ENCODE results near the gene BRD1. TPM values are rescaled to one million over a fixed set of nuclear protein-coding genes. Genes with fewer than 3 reads are reported as not detected.

BRD1 gene
- total RNA-seq, 1 donor from 2014 or later, result 43.2 TPM

DNA sequence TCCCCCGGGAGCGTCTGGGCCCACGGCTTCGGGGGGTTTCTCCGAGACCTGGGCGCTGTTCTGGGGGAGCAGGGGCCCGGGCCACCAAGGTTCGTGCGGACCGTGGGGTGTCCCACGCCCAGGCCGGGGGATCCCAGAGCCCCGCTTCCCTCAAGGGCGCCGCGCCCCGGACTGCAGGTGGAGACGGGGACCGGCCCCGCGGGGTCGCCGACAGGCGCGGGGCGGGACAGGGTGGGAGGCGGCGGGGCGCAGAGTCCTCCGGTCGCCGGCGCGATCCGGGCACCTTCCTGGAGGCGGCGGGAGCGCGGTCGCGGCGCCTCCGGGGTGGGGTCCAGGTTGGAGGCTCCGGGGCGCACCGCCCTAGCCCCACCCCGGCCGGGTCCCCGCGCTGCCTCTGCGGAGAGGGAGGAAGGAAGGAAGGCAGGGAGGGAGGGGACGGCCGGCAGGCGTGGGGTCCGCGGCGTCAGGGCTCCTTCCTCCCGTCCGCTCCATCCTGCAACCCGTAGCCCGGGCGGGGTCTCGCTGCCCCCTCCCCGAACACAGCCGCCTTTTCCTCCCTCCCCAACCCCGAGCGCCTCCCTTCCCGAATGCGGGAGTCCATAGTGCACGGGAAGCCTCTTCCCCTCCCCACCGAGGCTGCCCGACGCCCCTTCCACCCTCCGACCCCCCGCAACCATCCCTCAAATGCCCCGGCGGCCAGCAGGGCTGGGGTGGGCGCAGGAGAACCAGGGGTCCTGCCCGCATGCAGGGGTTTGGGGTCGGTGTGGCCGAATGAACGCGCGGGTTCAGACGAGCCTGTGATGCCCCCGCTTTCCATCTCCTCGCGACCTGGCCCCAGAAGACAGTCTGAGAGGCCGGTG lies 21.7 kb upstream of the BRD1 start:
- peak; percentile 83 for DNase-seq
- Mint-ChIP-seq H3K9me3 (no peaks in the 10 kb centered on the region), H3K27ac (no peak overlapping the region), H3K36me3 (ENCODE audit: low read depth) (no peaks in the 10 kb centered on the region), H3K4me3 (peak overlapping the region; percentile 64), H3K4me1 (peaks cover 13% of the 10 kb centered on the region), H3K27me3 (peaks cover 33% of the 10 kb centered on the region)
- intact Hi-C loops (cut with micrococcal nuclease), result loop anchor here (5.0 kb wide), 1 partner anchor 113 kb away; the partner anchor contains the start of gene PIM3

DNA sequence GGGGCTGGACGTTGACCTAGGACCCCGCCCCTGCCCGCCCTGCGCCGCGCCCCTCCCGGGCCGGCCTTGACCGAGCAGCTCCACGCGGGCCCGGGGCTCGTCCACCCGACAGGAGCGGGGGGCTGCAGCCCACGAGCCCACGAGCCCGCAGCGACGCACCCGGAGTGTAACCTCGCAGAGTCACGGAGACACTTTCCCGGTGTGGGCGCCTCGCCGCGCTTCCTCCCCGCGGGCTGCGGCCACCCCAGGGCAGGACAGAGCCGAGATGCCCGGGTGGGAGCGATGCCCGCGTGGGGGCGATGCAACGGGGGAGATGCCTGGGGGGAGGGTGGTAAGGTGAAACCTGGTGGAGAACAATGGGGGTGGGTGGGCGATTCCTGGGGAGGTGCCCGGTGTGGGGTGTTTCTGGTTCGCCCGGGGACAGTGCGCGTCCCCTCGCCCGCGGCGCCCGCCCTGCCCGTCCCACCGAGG lies 21.1 kb upstream of the BRD1 start:
- H3K4me1 Mint-ChIP-seq, result peaks cover 12% of the 10 kb centered on the region
- H3K27me3 Mint-ChIP-seq, result peaks cover 33% of the 10 kb centered on the region
- H3K9me3 Mint-ChIP-seq, result no peaks in the 10 kb centered on the region
- peak; percentile 76 for DNase-seq
- peak overlapping the region; percentile 61 for H3K4me3 Mint-ChIP-seq
- intact Hi-C loops (cut with micrococcal nuclease), result no loop called here
- H3K27ac Mint-ChIP-seq, result no peak overlapping the region
- no peaks in the 10 kb centered on the region for H3K36me3 Mint-ChIP-seq (ENCODE audit: low read depth)

DNA sequence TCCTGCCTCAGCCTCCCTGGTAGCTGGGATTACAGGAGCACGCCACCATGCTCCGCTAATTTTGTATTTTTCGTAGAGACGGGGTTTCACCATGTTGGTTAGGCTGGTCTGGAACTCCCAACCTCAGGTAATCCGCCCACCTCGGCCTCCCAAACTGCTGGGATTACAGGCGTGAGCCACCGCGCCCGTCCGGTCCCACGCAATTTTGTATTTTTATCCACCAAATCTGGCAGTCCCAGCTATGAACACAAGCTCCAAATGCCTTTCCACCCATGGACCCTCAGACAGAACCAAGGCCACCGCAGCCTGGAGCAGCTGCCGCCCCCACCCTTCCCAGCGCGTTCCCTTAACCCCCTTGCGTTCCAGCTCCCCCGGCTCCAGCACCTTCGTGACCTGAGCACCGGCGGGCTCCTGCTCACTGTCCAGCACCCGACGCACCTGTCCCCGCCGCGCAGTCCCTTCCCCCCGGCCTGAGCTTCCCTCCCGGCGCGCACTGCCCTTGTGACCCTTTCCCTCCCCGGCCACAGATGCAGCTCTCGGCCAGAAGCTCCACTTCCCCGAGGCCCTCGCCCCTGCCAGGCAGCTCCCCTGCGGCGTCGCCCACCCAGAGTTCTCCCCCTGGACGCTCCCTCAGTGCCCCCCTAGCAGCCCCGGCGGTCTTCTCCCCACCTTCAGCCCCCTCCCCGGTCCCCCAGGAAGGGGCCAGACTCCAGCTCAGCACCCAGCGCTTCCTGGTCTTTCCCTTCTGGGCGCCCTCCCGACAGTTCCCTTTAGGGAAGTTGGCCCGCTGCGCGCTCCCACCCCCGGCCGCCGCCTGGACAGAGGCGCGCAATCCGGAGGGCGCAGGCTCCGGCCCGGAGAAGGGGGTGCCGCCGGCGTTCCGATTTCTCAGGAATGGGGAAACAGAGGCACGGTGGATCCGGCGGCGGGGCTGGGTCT lies 20.3 kb upstream of the BRD1 start:
- intact Hi-C loops (cut with micrococcal nuclease), result no loop called here
- H3K4me3 Mint-ChIP-seq, result peak overlapping the region; percentile 53
- no peak overlapping the region for H3K27ac Mint-ChIP-seq
- H3K36me3 Mint-ChIP-seq (ENCODE audit: low read depth), result no peaks in the 10 kb centered on the region
- peaks cover 12% of the 10 kb centered on the region for H3K4me1 Mint-ChIP-seq
- peaks cover 35% of the 10 kb centered on the region for H3K27me3 Mint-ChIP-seq
- H3K9me3 Mint-ChIP-seq, result no peaks in the 10 kb centered on the region
- no peak for DNase-seq

DNA sequence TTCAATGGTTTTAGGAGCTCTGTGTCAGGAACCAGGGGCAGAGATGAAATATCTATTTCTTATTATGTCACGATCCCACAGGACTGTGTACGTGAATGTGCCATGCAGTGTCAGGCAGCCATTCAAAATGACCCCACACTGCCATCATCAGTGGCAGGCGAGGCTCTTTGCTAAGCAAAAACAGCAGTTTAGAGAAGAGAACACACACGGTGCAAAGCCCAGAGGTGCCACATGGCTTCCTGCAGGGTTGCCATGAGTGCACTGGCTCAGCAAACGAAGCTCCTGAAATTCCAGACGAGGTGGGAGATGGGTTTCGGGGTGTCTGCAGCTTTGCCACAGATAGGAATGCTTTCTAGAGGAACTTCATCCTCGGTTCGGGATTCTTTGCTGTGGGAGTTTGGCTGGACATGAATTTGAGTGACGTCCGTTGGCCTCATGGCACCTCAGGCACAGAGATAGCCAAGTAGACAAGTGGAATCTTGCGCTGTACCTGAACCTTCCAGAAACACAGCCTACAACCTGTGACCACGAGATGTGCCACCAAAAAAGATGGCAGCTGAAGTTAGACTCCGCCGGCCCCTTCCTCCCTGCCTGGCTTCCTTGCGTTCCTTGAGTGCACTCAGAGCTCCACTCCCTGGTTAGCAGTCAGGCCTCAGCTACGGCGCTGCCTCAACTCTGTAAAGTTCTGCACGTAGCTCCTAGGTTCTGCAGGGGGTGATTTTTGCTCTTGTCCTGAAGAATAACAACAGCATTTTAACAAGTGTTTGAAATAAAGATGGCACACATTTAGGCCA lies 18.2 kb upstream of the BRD1 start:
- H3K4me3 Mint-ChIP-seq, result no peak overlapping the region
- intact Hi-C loops (cut with micrococcal nuclease), result no loop called here
- no peaks in the 10 kb centered on the region for H3K9me3 Mint-ChIP-seq
- H3K27me3 Mint-ChIP-seq, result peaks cover 35% of the 10 kb centered on the region
- H3K36me3 Mint-ChIP-seq (ENCODE audit: low read depth), result no peaks in the 10 kb centered on the region
- H3K27ac Mint-ChIP-seq, result no peak overlapping the region
- H3K4me1 Mint-ChIP-seq, result peaks cover 4% of the 10 kb centered on the region
- no peak for DNase-seq

- no peak for DNase-seq
- intact Hi-C loops (cut with micrococcal nuclease), result no loop called here
- Mint-ChIP-seq H3K36me3 (ENCODE audit: low read depth) (no peaks in the 10 kb centered on the region), H3K4me3 (no peak overlapping the region), H3K27ac (no peak overlapping the region), H3K27me3 (peaks cover 30% of the 10 kb centered on the region), H3K9me3 (no peaks in the 10 kb centered on the region), H3K4me1 (peaks cover 5% of the 10 kb centered on the region)
Measured at GRCh38 chr22:49845241-49845640, 17.6 kb upstream of the BRD1 start.

GRCh38 chr22:49838771-49839717 lies 11.4 kb upstream of the BRD1 start:
- peaks cover 2% of the 10 kb centered on the region for H3K36me3 Mint-ChIP-seq (ENCODE audit: low read depth)
- peak overlapping the region; percentile 90 for H3K4me3 Mint-ChIP-seq
- intact Hi-C loops (cut with micrococcal nuclease), result loop anchor here (1.0 to 5.0 kb wide), 3 partner anchors 13 to 78 kb away; partner anchors contain the start of genes ALG12, CRELD2 and ZBED4
- H3K27ac Mint-ChIP-seq, result peak overlapping the region; percentile 96
- peaks cover 2% of the 10 kb centered on the region for H3K27me3 Mint-ChIP-seq
- H3K4me1 Mint-ChIP-seq, result peaks cover 26% of the 10 kb centered on the region
- H3K9me3 Mint-ChIP-seq, result no peaks in the 10 kb centered on the region
- peak; percentile 96 for DNase-seq

DNA sequence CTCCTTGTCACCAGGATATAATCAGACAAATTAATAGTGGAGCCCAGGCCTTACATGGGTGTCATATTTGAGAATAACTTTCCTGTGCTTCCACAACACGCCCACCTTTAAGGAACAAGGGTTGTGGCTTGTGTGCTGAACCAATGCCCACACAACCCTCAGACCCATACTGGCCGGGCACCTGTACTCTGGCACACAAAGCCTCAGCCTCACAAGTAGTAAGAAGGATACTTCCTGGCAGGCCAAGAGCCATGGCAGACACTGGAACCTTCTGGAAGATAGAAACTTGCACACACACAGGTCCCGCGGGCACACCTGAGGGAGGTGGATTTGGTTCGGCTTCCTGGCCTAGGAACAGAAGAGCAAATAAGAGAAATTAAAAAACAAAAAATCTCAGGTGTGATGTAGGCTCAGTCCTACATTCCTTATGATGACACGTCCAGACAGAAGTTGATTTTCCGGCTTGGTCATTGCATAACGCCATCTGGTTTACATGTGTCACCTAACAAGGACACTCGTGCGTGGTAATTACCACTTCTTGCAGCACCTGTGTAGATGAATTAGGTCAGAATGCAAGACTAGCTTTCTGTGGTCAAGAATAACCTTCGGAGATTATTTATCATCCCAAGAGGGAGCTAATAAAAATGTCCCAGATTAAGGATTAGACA lies 5.8 kb upstream of the BRD1 start:
- DNase-seq, result no peak
- Mint-ChIP-seq H3K4me3 (no peak overlapping the region), H3K9me3 (peaks cover 3% of the 10 kb centered on the region), H3K36me3 (ENCODE audit: low read depth) (peaks cover 8% of the 10 kb centered on the region), H3K4me1 (peaks cover 20% of the 10 kb centered on the region), H3K27ac (no peak overlapping the region), H3K27me3 (peaks cover 3% of the 10 kb centered on the region)
- intact Hi-C loops (cut with micrococcal nuclease), result no loop called here

- peaks cover 34% of the 10 kb centered on the region for H3K4me1 Mint-ChIP-seq
- H3K36me3 Mint-ChIP-seq (ENCODE audit: low read depth), result peaks cover 25% of the 10 kb centered on the region
- peak overlapping the region; percentile 91 for H3K27ac Mint-ChIP-seq
- DNase-seq, result no peak
- H3K9me3 Mint-ChIP-seq, result peaks cover 3% of the 10 kb centered on the region
- intact Hi-C loops (cut with micrococcal nuclease), result loop anchor here (5.0 kb wide), 1 partner anchor 38 kb away; no protein-coding TSS in a partner anchor
- H3K27me3 Mint-ChIP-seq, result peaks cover 3% of the 10 kb centered on the region
- peak overlapping the region; percentile 73 for H3K4me3 Mint-ChIP-seq
Measured at GRCh38 chr22:49829044-49829853, 1.6 kb upstream of the BRD1 start.

DNA sequence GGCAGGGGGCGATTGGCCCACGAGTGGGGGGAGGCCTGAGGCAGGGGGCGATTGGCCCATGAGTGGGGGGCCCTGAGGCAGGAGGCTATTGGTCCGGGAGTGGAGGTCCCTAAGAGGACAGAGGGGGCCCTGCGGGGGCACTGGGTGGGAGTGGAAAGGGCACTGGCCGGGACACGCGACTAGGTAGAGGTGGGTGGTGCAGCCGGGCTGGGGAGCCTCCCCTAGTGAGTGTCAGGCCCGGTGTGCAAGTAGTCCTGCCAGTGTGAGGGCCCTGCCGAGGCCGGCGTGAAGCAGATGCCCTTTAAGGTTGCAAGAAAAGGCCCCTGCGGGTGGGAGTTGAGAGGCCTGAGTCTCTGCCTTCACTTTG lies 909 bp upstream of the BRD1 start:
- intact Hi-C loops (cut with micrococcal nuclease), result loop anchor here (5.0 kb wide), 1 partner anchor 39 kb away; no protein-coding TSS in a partner anchor
- Mint-ChIP-seq H3K9me3 (peaks cover 3% of the 10 kb centered on the region), H3K36me3 (ENCODE audit: low read depth) (peaks cover 32% of the 10 kb centered on the region), H3K27me3 (peaks cover 3% of the 10 kb centered on the region), H3K4me3 (peak overlapping the region; percentile 30), H3K4me1 (peaks cover 41% of the 10 kb centered on the region), H3K27ac (peak overlapping the region; percentile 72)
- DNase-seq, result no peak

- Mint-ChIP-seq H3K9me3 (peaks cover 3% of the 10 kb centered on the region), H3K4me3 (peak overlapping the region; percentile 35), H3K27me3 (peaks cover 2% of the 10 kb centered on the region), H3K4me1 (peaks cover 40% of the 10 kb centered on the region), H3K27ac (no peak overlapping the region), H3K36me3 (ENCODE audit: low read depth) (peaks cover 41% of the 10 kb centered on the region)
- DNase-seq, result no peak
- intact Hi-C loops (cut with micrococcal nuclease), result loop anchor here (2.0 to 5.0 kb wide), 2 partner anchors 27 to 40 kb away; no protein-coding TSS in a partner anchor
Measured at GRCh38 chr22:49827271-49827852, 311 bp downstream of the BRD1 start.
